CD4-positive, alpha-beta T cell treated with Interleukin-21 for 1 hour (primary cell): ENCODE measurements around the gene EPB41L3.

Source experiments
- DNase-seq: peaks from one replicate; pipeline ENCODE4 v3.0.0-alpha.2; 2020

Gene EPB41L3

DNA sequence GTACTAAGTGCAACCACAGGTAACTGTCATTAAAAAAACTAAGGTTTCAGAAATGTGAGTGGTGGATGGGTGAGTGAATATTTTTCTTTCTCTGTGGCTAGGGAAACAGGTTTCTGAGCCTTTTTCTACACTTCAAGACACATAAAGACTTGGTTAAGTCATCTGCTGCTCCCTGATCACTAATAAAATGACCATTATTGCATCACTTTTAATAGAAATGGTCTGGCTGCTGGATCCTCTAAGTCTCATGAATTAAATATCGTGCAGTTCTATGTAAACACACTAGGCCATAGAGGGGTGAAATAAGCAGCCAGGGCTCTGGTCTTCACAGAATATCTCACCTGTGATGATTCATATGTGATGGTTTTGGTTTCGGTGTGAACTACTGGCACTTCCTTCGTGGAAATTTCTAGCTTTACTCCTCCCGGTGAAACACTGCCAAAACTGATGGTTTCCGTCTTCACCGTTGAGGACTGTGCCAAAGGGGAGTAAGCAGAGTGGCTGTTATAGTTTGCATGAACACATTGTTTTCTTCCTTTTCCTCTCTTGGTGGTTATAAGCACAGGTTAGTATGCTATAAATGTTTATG lies 147.8 kb downstream of the EPB41L3 start:
- no peak for DNase-seq

DNA sequence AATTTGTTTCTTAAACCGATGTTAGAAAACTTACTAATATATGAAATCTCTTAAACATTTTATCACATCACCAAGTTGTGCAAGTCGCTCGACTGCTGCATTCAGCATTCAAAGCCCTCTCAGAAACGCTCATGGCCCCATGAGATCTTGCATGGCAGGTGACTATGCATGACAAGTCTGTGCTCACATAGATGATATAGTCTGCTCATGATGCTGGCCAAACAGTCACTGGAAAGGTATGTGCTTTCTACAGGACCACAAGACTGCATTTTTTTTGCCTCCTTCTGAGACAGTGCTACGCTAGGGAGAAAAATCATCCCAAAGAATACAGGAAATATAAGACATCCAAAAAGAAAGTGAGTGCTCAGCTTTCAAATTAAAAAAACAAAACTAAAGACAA lies 150.0 kb downstream of the EPB41L3 start:
- DNase-seq = no peak

- DNase-seq = no peak
Observed at GRCh38 chr18:5391409-5391808, 152.4 kb downstream of the EPB41L3 start.

DNA sequence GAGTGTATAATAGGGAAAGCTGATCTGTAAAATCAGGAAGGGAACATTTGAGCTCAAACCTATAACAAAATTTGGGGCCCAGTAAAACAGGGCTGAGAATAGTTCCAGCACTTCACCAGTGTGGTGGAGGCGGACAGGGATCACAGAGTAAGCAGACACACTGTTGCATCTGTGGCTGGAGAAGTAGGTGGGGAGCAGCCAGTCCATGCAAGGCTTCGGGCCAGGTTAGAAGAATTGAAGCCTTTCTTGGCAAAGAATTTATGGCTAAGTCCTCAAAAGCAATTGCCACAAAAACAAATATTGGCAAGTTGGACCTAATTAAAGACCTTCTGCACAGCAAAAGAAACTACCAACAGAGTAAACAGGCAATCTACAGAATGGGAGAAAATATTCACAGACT lies 154.4 kb downstream of the EPB41L3 start:
- no peak for DNase-seq

DNA sequence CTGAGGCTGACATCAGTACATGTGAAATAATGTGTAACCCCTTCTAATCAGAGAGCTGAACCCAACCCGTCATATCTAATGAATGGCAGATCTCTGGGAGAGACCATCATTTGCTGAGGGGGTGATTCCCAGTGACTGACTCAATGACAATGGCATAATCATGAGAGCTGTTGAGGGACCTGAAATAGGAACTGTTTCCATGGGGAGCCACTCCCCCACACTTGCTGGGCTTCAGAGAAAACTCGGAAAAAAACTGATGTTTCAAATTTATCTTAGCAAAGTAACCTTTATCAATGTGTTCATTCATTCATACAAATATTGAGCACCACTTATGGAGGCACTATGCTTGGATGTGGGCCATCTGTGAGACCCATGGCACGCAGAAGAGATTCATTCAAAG lies 154.9 kb downstream of the EPB41L3 start:
- no peak for DNase-seq

- no peak for DNase-seq
Observed at GRCh38 chr18:5380586-5380985, 163.2 kb downstream of the EPB41L3 start.

DNA sequence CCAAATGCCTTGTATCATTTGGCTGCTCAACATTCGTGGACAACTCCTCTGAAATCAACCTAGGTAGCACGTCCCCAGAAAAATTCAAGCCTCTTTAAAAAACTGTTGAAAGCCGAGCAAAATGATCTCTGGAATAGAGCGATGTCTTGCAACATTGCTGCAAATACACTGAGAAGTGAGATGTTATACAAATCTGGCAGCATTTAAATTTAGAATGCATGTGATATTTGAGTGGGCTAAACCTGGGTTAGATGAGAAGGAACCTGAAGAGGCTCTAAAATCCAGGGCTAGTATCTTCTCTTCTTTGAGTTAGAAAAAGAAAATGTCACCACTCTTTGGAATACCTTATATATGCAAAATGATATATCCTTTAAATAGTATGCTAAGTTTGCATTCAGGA lies 166.8 kb downstream of the EPB41L3 start:
- DNase-seq = no peak

DNA sequence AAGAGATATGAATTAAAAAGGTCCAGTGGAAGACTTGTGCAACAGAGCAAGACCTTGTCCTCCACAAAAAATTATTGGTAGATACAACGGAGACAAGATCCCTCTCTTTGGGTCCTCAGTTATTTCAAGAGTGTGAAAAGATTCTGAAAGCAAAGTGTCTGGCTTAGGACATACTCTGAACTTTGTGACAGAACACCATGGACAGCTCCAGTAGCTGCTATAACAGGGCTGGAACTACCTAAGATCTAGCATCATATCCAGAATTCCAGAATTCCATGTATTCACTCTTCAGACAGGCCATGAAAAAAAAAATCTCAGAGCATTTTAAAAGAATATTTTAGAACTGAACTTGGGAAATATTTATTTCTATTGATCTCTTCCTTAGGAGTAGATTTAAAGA lies 173.5 kb downstream of the EPB41L3 start:
- no peak for DNase-seq

DNA sequence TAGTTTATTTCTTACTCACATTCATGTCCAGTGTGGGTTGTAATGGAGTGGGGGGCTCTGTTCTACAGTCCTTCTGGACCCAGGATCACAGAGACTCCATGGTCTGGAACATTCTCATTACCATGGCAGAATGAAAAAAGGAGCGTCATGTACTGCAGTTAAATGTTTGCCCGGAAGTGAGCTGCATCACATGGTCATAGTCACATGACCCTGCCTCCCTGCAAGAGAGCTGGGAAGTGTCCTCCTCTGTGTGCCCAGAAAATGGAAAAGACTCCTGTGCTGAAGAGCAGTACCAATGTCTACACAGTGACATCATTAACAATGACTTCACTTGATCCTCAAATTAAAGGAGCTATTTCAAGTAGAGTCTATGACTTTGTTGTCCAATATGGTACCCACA lies 174.3 kb downstream of the EPB41L3 start:
- no peak for DNase-seq

DNA sequence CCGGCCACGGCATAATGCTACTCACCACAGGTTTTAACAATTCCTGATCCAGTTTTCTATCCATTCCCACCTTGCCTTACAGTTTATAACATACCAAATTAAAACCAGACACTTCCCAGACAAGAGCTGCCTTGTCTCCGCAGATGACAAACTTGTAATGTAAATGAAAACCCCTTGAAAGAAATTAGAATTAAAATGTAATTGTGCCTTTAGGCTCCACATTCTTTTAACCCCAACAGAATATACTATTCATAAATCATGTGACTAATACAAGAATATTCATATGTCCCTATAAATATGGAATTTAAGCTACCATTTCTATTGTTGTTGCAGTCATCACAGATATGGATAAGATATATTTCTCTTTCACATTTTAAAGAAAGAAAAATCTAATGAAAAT lies 178.4 kb downstream of the EPB41L3 start:
- DNase-seq = no peak

DNA sequence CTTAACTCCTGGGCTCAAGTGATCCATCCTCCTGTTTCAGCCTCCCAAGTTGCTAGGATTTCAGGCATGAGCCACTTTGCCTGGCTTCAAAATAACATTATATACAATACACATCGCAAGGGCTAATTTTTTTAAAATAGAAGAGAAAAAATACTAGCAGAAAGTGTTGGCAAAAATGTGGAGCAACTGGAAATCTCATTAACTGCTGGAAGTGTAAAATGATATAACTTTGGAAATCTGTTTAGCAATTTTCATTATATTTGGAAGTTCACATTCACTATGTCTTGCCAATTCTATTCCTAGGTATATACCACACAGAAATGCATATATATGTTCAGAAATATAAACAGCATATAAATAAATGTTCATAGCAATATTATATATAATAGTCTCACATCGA lies 193.2 kb downstream of the EPB41L3 start:
- no peak for DNase-seq
